SK-N-SH (cell line): ENCODE data around the gene RPS6KA2.

Experiments
- CTCF ChIP-seq: fragments of 200-600 bp; sonication (generic); IDR thresholded peaks from 2 replicates; pipeline ENCODE4 v1.6.1; 2017; ENCODE audit warnings: antibody characterized with exemption, mild to moderate bottlenecking, moderate library complexity
- EP300 ChIP-seq, 2 experiments: IDR thresholded peaks; 2 replicates each; pipeline versions ENCODE4 v1.4.0 to v1.6.1; 2012; ENCODE audit warnings: borderline replicate concordance in 1 of 2, low read depth in 1 of 2, low read length in 1 of 2
- EZH2phosphoT487 ChIP-seq: fragments of 200-600 bp; sonication (generic); IDR thresholded peaks from 2 replicates; pipeline ENCODE4 v1.6.1; 2017; ENCODE audit warnings: low read depth, mixed run types, mild to moderate bottlenecking, antibody characterized with exemption, moderate library complexity, borderline replicate concordance
- MAX ChIP-seq: IDR thresholded peaks from 2 replicates; pipeline ENCODE4 v1.4.0; 2012; ENCODE audit warnings: low read depth
- NFIC ChIP-seq: IDR thresholded peaks from 2 replicates; pipeline ENCODE4 v1.4.0; 2012; ENCODE audit warnings: borderline replicate concordance
- NRF1 ChIP-seq: IDR thresholded peaks from 2 replicates; pipeline ENCODE4 v1.6.1; 2012; ENCODE audit warnings: low read depth, mild to moderate bottlenecking, low read length
- POLR2AphosphoS5 ChIP-seq: IDR thresholded peaks from 2 replicates; pipeline ENCODE4 v1.6.1; 2012; ENCODE audit warnings: low read depth, low read length
- RFX5 ChIP-seq: IDR thresholded peaks from 2 replicates; pipeline ENCODE4 v1.6.1; 2012; ENCODE audit warnings: mild to moderate bottlenecking, improper control_type of control experiment, low read length
- USF2 ChIP-seq: fragments of 150-350 bp; IDR thresholded peaks from 2 replicates; pipeline ENCODE4 v1.6.1; 2017; ENCODE audit warnings: antibody characterized with exemption, low read length, low read depth, borderline replicate concordance
- ZBTB33 ChIP-seq: IDR thresholded peaks from 2 replicates; pipeline ENCODE4 v1.4.0; 2012; ENCODE audit warnings: low read depth, borderline replicate concordance

GRCh38 chr6:166405386-166405785, 221.7 kb downstream of the RPS6KA2 start:
- no peak for TF ChIP-seq CTCF
- no peak for TF ChIP-seq EP300 (IDR thresholded peaks at IDR 0.05; ENCODE audit: borderline replicate concordance in 1 of 2, low read depth in 1 of 2, low read length in 1 of 2)
- TF ChIP-seq NRF1: no peak
- TF ChIP-seq EZH2phosphoT487: no peak
- no peak for TF ChIP-seq RFX5
- TF ChIP-seq NFIC: no peak
- TF ChIP-seq ZBTB33: no peak
- no peak for TF ChIP-seq POLR2AphosphoS5
- no peak for TF ChIP-seq MAX
- no peak for TF ChIP-seq USF2
